HEK293 (cell line): ENCODE measurements around the gene GRAP2.

ENCODE experiments used
- TRIM28 ChIP-seq: IDR thresholded peaks from 2 replicates; pipeline ENCODE4 v1.6.1; 2011; ENCODE audit warnings: low read length, control low read depth, borderline replicate concordance
- ZNF138 ChIP-seq: fragments of 450-650 bp; formaldehyde crosslinking; IDR thresholded peaks from 2 replicates; pipeline ENCODE4 v1.5.1; 2016; ENCODE audit warnings: missing biosample characterization, missing genetic modification characterization, borderline replicate concordance
- ZNF610 ChIP-seq: fragments of 450-650 bp; formaldehyde crosslinking; IDR thresholded peaks from 2 replicates; pipeline ENCODE4 v1.5.1; 2016; ENCODE audit warnings: missing biosample characterization, missing genetic modification characterization, borderline replicate concordance
- ZSCAN30 ChIP-seq: fragments of 450-650 bp; IDR thresholded peaks from 2 replicates; pipeline ENCODE4 v1.5.1; 2018; ENCODE audit warnings: missing biosample characterization, mild to moderate bottlenecking, missing genetic modification characterization, moderate library complexity
- TF ChIP-seq, protein P1 (sequence below): fragments of 450-650 bp; formaldehyde crosslinking; IDR thresholded peaks from 2 replicates; pipeline ENCODE4 v1.5.1; 2016; ENCODE audit warnings: missing biosample characterization, missing genetic modification characterization
- TF ChIP-seq, protein P2 (sequence below): fragments of 450-650 bp; formaldehyde crosslinking; IDR thresholded peaks from 2 replicates; pipeline ENCODE4 v1.5.1; 2016; ENCODE audit warnings: missing biosample characterization, missing genetic modification characterization, borderline replicate concordance

DNA sequence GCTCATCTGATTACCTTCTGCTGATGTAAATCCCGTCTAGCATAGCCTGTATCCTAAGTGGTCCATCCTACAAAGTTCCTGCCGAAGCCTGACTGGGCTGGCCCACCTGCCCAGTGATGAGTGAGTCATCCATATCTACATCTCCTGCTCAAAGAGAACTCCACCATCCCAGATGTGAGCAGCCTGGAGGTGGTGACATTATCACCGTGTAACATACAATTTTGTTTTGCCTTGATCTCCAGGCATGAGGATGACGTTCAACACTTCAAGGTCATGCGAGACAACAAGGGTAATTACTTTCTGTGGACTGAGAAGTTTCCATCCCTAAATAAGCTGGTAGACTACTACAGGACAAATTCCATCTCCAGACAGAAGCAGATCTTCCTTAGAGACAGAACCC is 64.9 kb downstream of the GRAP2 start:
- TF ChIP-seq ZNF610 (tag by site-specific recombination) (no peak), ZSCAN30 (tag by site-specific recombination) (no peak), ZNF138 (tag by site-specific recombination) (no peak), TRIM28 (no peak)
- TF ChIP-seq, protein P1, sequence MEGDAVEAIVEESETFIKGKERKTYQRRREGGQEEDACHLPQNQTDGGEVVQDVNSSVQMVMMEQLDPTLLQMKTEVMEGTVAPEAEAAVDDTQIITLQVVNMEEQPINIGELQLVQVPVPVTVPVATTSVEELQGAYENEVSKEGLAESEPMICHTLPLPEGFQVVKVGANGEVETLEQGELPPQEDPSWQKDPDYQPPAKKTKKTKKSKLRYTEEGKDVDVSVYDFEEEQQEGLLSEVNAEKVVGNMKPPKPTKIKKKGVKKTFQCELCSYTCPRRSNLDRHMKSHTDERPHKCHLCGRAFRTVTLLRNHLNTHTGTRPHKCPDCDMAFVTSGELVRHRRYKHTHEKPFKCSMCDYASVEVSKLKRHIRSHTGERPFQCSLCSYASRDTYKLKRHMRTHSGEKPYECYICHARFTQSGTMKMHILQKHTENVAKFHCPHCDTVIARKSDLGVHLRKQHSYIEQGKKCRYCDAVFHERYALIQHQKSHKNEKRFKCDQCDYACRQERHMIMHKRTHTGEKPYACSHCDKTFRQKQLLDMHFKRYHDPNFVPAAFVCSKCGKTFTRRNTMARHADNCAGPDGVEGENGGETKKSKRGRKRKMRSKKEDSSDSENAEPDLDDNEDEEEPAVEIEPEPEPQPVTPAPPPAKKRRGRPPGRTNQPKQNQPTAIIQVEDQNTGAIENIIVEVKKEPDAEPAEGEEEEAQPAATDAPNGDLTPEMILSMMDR (tag by site-specific recombination) = no peak
- TF ChIP-seq, protein P2, sequence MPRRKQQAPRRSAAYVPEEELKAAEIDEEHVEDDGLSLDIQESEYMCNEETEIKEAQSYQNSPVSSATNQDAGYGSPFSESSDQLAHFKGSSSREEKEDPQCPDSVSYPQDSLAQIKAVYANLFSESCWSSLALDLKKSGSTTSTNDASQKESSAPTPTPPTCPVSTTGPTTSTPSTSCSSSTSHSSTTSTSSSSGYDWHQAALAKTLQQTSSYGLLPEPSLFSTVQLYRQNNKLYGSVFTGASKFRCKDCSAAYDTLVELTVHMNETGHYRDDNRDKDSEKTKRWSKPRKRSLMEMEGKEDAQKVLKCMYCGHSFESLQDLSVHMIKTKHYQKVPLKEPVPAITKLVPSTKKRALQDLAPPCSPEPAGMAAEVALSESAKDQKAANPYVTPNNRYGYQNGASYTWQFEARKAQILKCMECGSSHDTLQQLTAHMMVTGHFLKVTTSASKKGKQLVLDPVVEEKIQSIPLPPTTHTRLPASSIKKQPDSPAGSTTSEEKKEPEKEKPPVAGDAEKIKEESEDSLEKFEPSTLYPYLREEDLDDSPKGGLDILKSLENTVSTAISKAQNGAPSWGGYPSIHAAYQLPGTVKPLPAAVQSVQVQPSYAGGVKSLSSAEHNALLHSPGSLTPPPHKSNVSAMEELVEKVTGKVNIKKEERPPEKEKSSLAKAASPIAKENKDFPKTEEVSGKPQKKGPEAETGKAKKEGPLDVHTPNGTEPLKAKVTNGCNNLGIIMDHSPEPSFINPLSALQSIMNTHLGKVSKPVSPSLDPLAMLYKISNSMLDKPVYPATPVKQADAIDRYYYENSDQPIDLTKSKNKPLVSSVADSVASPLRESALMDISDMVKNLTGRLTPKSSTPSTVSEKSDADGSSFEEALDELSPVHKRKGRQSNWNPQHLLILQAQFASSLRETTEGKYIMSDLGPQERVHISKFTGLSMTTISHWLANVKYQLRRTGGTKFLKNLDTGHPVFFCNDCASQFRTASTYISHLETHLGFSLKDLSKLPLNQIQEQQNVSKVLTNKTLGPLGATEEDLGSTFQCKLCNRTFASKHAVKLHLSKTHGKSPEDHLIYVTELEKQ (tag by site-specific recombination) = no peak
